Measurements from ENCODE around the gene NUP43.
A peak's percentile ranks its signal among the peaks of the same experiment; 100 is the strongest.

Gene NUP43

GRCh38 chr6:149746147-149746946, at the start of gene NUP43:
TSS of gene NUP43 (minus strand) at chr6:149746529. CDS start at chr6:149746495, 34 bp downstream.
- peak; percentile 65 for TF ChIP-seq CTCF (IDR thresholded peaks at IDR 0.05; ENCODE audit: low read depth, low read length)
- DNase-seq (ENCODE audit: low read depth in 2 of 2): peak; percentile 96 to 97
- peak within 1 kb of the TSS; percentile 80 to 90 for H3K4me3 ChIP-seq (replicated peaks in 1 of 2; ENCODE audit: low read depth in 2 of 2, low read length in 2 of 2)

GRCh38 chr6:149783551-149783950, 37.2 kb upstream of the NUP43 start:
- no peak overlapping the region for H3K4me3 ChIP-seq (replicated peaks in 1 of 2; ENCODE audit: low read depth in 2 of 2, low read length in 2 of 2)
- no peak for DNase-seq (ENCODE audit: low read depth in 2 of 2)
- TF ChIP-seq CTCF (IDR thresholded peaks at IDR 0.05; ENCODE audit: low read depth, low read length): no peak

- no peak for TF ChIP-seq CTCF (IDR thresholded peaks at IDR 0.05; ENCODE audit: low read depth, low read length)
- no peak for DNase-seq (ENCODE audit: low read depth in 2 of 2)
- no peak overlapping the region for H3K4me3 ChIP-seq (replicated peaks in 1 of 2; ENCODE audit: low read depth in 2 of 2, low read length in 2 of 2)
Observed at GRCh38 chr6:149782337-149782736, 36.0 kb upstream of the NUP43 start.

- no peak for TF ChIP-seq CTCF (IDR thresholded peaks at IDR 0.05; ENCODE audit: low read depth, low read length)
- no peak overlapping the region for H3K4me3 ChIP-seq (replicated peaks in 1 of 2; ENCODE audit: low read depth in 2 of 2, low read length in 2 of 2)
- DNase-seq (ENCODE audit: low read depth in 2 of 2): peak in 1 of 2 donors; percentile 13
Observed at GRCh38 chr6:149781715-149782114, 35.4 kb upstream of the NUP43 start.

GRCh38 chr6:149779644-149779963, 33.3 kb upstream of the NUP43 start:
- H3K4me3 ChIP-seq (replicated peaks in 1 of 2; ENCODE audit: low read depth in 2 of 2, low read length in 2 of 2): no peak overlapping the region
- peak in 1 of 2 donors; percentile 22 for DNase-seq (ENCODE audit: low read depth in 2 of 2)
- TF ChIP-seq CTCF (IDR thresholded peaks at IDR 0.05; ENCODE audit: low read depth, low read length): no peak

GRCh38 chr6:149777624-149778023, 31.3 kb upstream of the NUP43 start:
- TF ChIP-seq CTCF (IDR thresholded peaks at IDR 0.05; ENCODE audit: low read depth, low read length): no peak
- no peak for DNase-seq (ENCODE audit: low read depth in 2 of 2)
- no peak overlapping the region for H3K4me3 ChIP-seq (replicated peaks in 1 of 2; ENCODE audit: low read depth in 2 of 2, low read length in 2 of 2)

GRCh38 chr6:149771925-149772324, 25.6 kb upstream of the NUP43 start:
- no peak for TF ChIP-seq CTCF (IDR thresholded peaks at IDR 0.05; ENCODE audit: low read depth, low read length)
- no peak for DNase-seq (ENCODE audit: low read depth in 2 of 2)
- H3K4me3 ChIP-seq (replicated peaks in 1 of 2; ENCODE audit: low read depth in 2 of 2, low read length in 2 of 2): no peak overlapping the region

Data from cardiac fibroblast (primary cell).